Retina (tissue), 1 donor: ENCODE measurements around the gene EPX.
"Not testable (repeated sequence)": the region's sequence is repeated elsewhere in the genome, so short reads cannot be mapped to it uniquely, and the experiment has no call there.

Source experiments
- DNase-seq: peaks from one replicate; pipeline ENCODE4 v3.0.0-alpha.2; 2016

Gene EPX, protein sequence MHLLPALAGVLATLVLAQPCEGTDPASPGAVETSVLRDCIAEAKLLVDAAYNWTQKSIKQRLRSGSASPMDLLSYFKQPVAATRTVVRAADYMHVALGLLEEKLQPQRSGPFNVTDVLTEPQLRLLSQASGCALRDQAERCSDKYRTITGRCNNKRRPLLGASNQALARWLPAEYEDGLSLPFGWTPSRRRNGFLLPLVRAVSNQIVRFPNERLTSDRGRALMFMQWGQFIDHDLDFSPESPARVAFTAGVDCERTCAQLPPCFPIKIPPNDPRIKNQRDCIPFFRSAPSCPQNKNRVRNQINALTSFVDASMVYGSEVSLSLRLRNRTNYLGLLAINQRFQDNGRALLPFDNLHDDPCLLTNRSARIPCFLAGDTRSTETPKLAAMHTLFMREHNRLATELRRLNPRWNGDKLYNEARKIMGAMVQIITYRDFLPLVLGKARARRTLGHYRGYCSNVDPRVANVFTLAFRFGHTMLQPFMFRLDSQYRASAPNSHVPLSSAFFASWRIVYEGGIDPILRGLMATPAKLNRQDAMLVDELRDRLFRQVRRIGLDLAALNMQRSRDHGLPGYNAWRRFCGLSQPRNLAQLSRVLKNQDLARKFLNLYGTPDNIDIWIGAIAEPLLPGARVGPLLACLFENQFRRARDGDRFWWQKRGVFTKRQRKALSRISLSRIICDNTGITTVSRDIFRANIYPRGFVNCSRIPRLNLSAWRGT

DNA sequence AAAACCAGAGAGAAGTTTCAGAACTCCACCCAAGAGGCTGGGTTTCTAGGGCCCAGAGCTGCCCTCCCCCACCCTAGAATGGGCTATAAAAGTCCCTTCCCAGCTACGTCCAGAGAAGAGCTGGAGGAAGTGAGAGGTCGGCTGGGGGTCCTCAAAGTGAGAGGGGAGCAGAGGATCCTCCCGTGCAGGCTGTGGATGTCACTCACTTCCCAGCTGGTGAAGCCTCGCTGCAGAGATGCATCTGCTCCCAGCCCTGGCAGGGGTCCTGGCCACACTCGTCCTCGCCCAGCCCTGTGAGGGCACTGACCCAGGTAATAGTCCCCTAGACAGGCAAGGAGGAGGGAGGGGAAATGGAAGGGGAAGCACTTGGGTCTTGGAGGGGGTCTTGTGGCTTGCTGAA lies at the start of gene EPX:
EPX (plus strand) TSS at position 115 of the 400 bp plus-strand sequence; CDS start at position 236, 121 bp downstream.
- DNase-seq, result no peak

GRCh38 chr17:58143335-58143734 lies 49.2 kb upstream of the EPX start:
- DNase-seq, result not testable (repeated sequence)

GRCh38 chr17:58144801-58145200 lies 47.7 kb upstream of the EPX start:
- DNase-seq, result no peak

DNA sequence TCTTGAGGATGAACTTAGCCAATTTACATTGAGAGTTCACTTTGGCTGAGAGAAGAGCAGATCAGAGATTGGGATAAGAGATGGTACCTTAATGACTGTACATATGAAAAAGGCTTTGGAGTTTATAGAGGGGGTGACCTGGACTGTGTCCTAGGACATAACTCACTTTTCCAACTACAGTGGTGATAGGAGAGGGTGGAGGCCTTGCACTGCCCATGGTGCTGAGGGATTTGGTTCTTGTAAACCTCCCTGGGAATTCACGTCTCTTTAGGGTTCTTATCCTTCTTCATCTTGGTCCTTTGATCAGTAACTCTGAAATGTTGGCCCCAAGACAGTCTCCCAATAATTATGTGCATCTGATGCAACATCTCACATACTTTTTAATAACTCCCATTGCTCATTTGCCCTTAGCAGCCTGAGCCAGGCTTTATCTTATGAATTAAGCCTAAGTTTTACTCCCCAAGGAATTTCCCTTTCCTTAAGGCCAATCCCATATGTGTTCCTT lies 44.5 kb upstream of the EPX start, which contains the start of gene OR4D1:
OR4D1 (plus strand) TSS at position 455 of the 505 bp plus-strand sequence. CDS start 6,770 bp downstream, outside the sequence.
- no peak for DNase-seq

- no peak for DNase-seq
Measured at GRCh38 chr17:58148609-58149008, 43.9 kb upstream of the EPX start.

GRCh38 chr17:58150394-58150793 lies 42.1 kb upstream of the EPX start:
- DNase-seq, result no peak

DNA sequence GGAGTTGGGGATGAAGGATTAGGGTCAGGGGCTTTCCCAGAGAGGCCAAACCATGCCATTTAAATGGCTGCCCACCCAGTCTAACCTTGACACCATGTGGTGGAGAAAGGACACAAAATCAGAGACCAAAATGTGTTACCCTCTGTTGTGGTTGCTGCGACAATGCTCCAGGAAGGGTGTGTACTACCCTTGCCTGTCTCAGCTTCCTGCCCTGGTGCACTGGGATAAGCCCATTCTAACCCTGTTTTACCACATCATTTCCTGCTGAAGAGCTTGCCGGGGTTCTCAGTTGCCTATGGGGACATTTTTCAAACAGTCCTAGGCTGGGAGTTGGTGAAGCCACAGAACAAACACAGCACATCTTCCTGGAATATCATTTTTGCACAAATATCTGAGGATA lies 39.5 kb upstream of the EPX start:
- no peak for DNase-seq

GRCh38 chr17:58153671-58154070 lies 38.9 kb upstream of the EPX start:
- no peak for DNase-seq

DNA sequence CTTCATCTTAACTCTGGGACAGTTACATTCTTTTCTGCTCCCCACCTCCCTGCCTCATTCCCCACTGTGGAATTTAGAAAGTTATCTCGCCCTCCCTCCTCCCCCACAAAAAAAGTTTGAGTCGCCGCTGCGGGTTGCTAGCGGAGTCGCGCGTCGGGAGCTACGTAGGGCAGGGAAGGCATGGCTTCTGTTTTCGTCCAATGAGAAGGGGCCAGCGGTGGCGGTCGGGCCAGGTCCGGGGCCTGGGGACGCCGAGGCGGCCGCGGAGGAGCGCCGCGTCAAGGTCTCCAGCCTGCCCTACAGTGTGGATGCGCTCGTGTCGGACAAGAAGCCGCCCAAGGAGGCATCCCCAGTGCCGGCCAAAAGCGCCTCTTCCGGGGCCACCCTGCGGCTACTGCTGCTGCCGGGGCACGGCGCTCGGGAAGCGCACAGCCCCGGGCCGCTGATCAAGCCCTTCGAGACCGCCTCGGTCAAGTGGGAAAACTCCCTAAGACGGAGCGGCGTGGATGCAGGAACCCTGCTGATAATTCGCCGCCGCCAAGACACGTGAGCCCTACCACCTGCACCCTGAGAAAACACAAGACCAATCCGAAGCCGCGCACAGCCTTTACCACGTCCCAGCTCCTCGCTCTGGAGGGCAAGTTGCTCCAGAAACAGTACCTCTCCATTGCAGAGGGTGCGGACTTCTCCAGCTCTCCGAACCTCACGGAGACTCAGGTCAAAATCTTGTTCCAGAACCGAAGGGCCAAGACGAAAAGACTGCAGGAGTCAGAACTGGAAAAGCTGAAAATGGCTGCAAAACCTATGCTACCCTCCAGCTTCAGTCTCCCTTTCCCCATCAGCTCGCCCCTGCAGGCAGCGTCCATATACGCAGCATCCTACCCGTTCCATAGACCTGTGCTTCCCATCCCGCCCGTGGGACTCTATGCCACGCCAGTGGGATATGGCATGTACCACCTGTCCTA lies 35.4 kb upstream of the EPX start:
- peak; percentile 80 for DNase-seq

DNA sequence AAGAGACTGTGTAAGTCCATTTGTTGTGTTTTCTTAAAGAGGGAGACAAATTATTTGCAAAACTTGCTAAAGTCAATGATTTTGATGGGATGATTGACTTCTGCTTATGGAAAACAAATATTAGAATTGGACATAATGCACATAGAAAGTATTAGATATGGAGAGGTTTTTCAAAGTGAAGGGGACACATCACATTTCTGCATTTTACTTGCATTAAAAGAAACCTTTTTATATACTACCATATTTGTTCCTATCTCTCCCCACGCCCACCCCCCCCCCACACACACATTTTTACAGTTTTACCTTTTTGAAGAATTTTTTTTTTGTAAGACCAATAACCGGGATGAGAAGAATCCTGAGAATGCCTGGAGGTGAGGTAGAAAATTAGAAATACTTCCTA lies 34.3 kb upstream of the EPX start:
- no peak for DNase-seq

DNA sequence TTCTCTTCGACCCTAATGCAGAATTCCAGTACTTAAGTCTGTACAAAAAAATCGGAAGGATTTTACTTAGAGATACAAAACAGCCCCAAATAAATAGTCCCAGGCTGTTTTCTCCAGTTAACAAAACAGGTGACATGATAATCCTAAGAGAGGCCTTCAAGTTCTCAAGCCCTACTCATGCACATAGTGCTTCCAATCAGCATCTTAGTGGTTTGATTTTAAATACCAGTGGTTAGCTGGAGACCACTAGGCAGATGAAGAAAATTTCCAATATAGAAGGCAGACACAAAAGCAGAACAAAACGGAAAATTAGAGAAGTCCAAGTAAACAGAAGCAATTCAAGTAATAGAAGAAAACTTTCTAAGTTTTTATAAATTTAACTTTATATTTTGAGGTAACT lies 31.0 kb upstream of the EPX start:
- no peak for DNase-seq

GRCh38 chr17:58165981-58166380 lies 26.5 kb upstream of the EPX start:
- no peak for DNase-seq

- no peak for DNase-seq
Measured at GRCh38 chr17:58166682-58167081, 25.8 kb upstream of the EPX start, which contains the start of gene OR4D2. TSS of gene OR4D2 (plus strand) at chr17:58166982. CDS start at chr17:58169656, 2,674 bp downstream.

GRCh38 chr17:58170622-58171021 lies 21.9 kb upstream of the EPX start:
- no peak for DNase-seq

DNA sequence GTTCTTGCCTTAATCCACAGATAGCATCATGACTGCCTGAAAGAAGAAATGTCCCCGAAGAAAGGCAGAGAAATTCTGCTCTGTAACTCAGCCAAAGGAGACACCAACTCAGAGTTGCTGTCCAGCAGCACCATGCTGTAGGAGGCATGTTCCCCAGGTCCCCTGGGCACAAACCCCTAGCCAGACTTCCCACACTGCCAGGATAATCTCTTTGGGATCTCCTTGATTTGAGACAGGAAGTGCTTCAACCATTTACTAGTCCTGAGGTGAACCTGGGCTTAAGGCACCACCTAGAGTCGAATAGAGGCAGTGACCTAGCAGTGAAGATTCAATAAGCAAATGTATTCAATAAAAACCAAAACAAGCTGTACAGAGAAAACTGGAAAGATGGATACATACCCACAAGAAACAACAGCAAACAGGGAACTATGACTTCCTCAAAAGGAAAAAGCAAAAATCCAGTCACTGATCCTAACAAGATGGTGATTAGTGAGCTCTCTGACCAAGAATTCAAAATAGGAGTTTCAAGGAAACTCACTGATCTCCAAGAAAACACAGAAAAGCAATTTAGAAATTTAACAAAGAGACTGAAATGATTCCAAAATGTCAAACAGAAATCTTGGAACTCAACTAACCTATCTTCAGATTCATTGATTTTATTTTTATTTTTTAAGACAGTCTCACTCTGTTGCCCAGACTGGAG lies 20.0 kb upstream of the EPX start:
- DNase-seq, result no peak

- no peak for DNase-seq
Measured at GRCh38 chr17:58174871-58175270, 17.7 kb upstream of the EPX start.

DNA sequence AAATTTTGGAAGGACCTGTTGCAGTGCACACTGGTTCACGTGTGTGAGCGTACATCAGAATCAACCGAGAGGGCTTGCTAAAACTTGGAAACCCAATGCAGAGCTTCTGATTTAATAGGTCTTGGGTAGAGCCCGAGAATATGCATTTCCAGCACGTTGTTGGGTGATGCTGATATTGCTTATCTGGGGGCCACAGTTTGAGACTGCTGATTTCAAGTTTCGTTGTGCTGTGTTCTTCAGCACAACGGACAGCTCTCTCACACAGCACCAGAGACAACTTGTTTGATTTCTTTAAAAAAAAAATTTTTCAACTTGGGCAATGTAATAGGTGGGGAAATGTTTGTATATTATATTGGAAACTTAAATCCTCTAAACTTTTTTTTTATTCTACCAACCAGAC lies 16.3 kb upstream of the EPX start:
- no peak for DNase-seq

DNA sequence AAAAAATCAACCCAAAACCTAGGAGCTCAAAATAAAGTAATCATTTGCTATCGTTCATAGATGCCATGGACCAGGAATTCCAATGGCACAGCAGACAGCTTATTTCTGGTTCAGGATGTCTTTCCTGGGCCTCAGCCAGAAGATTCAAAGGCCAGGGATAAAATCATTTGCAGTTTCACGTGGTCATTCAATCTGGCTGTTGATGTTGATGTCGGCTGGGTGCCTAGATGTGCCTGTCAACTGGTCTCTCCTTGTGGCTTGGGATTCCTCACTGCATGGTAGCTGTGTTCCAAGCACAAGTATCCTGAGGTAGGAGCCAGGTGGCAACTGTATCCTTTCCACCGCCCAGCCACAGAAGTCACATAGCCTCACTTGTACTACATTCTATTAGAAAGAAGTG lies 10.7 kb upstream of the EPX start:
- DNase-seq, result no peak

- no peak for DNase-seq
Measured at GRCh38 chr17:58183514-58183913, 9.0 kb upstream of the EPX start.

DNA sequence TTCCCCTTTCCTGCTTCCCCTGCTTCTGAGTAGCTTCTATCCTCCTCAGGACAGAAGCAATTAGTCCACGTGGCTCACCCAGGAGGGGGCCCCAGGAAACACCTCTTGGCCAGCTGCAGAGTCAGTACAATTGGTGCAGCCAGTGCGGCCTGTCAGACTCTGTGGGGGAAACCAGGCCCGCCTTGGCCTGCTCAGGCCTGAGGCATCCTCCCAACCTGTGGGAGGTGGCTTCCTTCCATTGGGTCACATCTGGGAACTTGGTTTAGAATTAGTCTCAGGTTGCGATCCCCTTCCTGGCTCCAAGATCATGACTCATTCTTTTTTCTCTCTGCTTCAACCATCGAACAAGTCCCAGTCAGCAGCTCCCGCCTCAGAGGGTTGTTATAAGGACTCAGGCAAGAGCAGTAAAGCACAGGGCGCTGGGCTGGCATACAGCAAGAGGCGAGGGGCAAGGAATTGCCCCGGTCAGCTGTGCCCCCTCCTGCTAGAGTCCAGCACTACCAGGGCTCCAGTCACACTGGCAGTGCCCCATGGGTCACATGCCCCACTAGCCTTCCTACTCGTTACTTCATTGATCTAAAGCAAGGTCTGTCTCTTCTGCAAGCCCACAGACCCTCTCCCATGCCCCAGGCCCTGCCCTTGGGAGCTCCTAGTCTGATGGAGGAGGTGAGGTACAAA lies 8.1 kb upstream of the EPX start:
- DNase-seq, result no peak

GRCh38 chr17:58184986-58185761 lies 7.4 kb upstream of the EPX start:
- no peak for DNase-seq
